ENCODE results near the gene PARD3B.

- no peak for TF ChIP-seq CTCF (IDR thresholded peaks at IDR 0.05)
- no peak for TF ChIP-seq POLR2A (IDR thresholded peaks at IDR 0.05)
These were observed 826.9 kb downstream of the PARD3B start for GRCh38 chr2:205372141-205372540.
